SK-N-SH treated with all-trans-retinoic acid at 6 μM for 48 hours (cell line): ENCODE data around the gene HOGA1.

Source experiments
- PATZ1 ChIP-seq: fragments of 250-450 bp; sonication (Bioruptor Pico); IDR thresholded peaks from 2 replicates; pipeline ENCODE4 v1.8.0; 2020; ENCODE audit warnings: mild to moderate bottlenecking, moderate library complexity, borderline replicate concordance
- RARB ChIP-seq: fragments of 250-450 bp; sonication (Bioruptor Pico); IDR thresholded peaks from 2 replicates; pipeline ENCODE4 v1.8.0; 2021; ENCODE audit warnings: mild to moderate bottlenecking, moderate library complexity
- ZC3H10 ChIP-seq: fragments of 250-450 bp; sonication (Bioruptor Pico); IDR thresholded peaks from 2 replicates; pipeline ENCODE4 v1.5.1; 2021; ENCODE audit warnings: mild to moderate bottlenecking, moderate library complexity
- ZNF70 ChIP-seq: fragments of 450-650 bp; formaldehyde crosslinking; IDR thresholded peaks from 2 replicates; pipeline ENCODE4 v1.5.0; 2020; ENCODE audit warnings: mild to moderate bottlenecking, moderate library complexity
- TF ChIP-seq, protein P1 (sequence below): fragments of 250-450 bp; sonication (Bioruptor Pico); IDR thresholded peaks from 2 replicates; pipeline ENCODE4 v1.5.1; 2020; ENCODE audit warnings: low read depth, mild to moderate bottlenecking, moderate library complexity

DNA sequence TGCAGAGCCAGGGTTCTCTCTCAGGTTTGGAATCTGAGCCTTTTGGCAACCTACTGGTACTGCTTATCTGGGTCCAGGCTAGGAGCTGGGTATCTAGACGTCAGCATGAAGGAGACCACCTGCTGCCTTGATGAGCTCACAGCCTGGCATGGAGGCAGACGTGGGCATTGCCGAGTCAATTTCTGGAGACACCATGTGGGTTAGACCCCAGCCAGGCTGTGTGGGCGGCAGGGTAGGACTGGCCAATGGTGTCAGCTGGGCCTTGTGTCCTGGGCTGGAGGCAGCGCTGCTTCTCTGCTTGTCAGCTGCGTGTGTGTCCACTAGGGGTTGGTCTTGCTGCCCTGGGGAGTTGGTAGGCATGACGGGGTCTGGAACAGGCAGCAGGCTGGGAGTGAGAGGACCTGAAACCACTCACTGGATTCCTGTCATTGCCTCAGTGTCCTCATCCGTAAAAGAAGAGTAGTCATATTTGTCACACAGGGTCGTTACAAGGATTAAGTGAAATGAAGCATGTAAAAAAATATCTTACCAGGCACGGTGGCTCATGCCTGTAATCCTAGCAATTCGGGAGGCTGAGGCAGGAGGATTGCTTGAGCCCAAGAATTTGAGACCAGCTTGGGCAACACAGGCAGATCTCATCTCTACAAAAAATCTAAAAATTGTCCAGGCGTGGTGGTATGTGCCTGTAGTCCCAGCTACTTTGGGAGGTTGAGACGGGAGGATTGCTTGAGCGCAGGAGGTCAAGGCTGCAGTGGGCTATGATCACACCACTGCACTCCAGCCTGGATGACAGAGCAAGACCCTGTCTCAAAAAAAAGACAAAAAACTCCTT is 43.3 kb upstream of the HOGA1 start:
- no peak for TF ChIP-seq ZC3H10
- TF ChIP-seq, protein P1, sequence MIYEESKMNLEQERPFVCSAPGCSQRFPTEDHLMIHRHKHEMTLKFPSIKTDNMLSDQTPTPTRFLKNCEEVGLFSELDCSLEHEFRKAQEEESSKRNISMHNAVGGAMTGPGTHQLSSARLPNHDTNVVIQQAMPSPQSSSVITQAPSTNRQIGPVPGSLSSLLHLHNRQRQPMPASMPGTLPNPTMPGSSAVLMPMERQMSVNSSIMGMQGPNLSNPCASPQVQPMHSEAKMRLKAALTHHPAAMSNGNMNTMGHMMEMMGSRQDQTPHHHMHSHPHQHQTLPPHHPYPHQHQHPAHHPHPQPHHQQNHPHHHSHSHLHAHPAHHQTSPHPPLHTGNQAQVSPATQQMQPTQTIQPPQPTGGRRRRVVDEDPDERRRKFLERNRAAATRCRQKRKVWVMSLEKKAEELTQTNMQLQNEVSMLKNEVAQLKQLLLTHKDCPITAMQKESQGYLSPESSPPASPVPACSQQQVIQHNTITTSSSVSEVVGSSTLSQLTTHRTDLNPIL (CRISPR knock-in tag): no peak
- TF ChIP-seq ZNF70 (CRISPR knock-in tag): no peak
- no peak for TF ChIP-seq PATZ1 (CRISPR knock-in tag)
- no peak for TF ChIP-seq RARB (CRISPR knock-in tag)
